SK-N-SH (cell line): ENCODE results near the gene PCK1. TPM values are rescaled to one million over a fixed set of nuclear protein-coding genes. Genes with fewer than 3 reads are reported as not detected.
"Not testable (repeated sequence)": the region's sequence is repeated elsewhere in the genome, so short reads cannot be mapped to it uniquely, and the experiment has no call there.

Experiments
- CTCF ChIA-PET: fragments of 300-600, 350-600 bp; formaldehyde crosslinking; extraction: SDS; loops from one replicate; lab custom pipeline; 2021; lab: Yijun Ruan, JAX
- POLR2A ChIA-PET: fragments of 350-600 bp; sonication (Branson Sonifier 250); formaldehyde crosslinking; extraction: SDS; loops from one replicate; lab custom pipeline; 2020; ENCODE audit warnings: antibody characterized with exemption, inconsistent platforms; lab: Yijun Ruan, JAX
- DNase-seq: peaks from one replicate; pipeline ENCODE4 v3.0.0; 2012
- H2AFZ ChIP-seq: fragments of 200-600 bp; sonication (generic); 2 replicates; pipeline ENCODE4 v1.8.1; 2016; ENCODE audit warnings: antibody characterized with exemption, mild to moderate bottlenecking, low read depth
- H3F3A ChIP-seq: fragments of 200-600 bp; sonication (generic); replicated peaks from 2 replicates; pipeline ENCODE3; 2016; ENCODE audit warnings: antibody characterized with exemption, mild to moderate bottlenecking; ENCODE audit not compliant: insufficient read depth
- H3K27ac ChIP-seq, 2 experiments: fragments of 200-500 bp in 1 of 2; fragments of 200-600 bp in 1 of 2; sonication (Bioruptor generic) in 1 of 2; sonication (generic), shearing (Covaris generic) in 1 of 2; 2 replicates each; pipeline versions ENCODE4 v1.5.1 to v1.6.1; 2014 to 2016; ENCODE audit warnings: low read depth in 2 of 2, inconsistent platforms in 1 of 2, low read length in 1 of 2, mild to moderate bottlenecking in 1 of 2, mixed read lengths in 1 of 2
- H3K27me3 ChIP-seq: fragments of 200-600 bp; sonication (generic), shearing (Covaris generic); 2 replicates; pipeline ENCODE4 v1.6.1; 2016; ENCODE audit warnings: mixed run types; ENCODE audit not compliant: insufficient read depth
- H3K36me3 ChIP-seq, 2 experiments: fragments of 200-500 bp in 1 of 2; fragments of 200-600 bp in 1 of 2; sonication (Bioruptor generic) in 1 of 2; sonication (generic) in 1 of 2; replicated peaks in 1 of 2; 2 replicates each; pipeline versions ENCODE3 to v1.5.1; 2014 to 2016; ENCODE audit warnings: low read length in 1 of 2, mild to moderate bottlenecking in 1 of 2; ENCODE audit not compliant: insufficient read depth in 2 of 2, control insufficient read depth in 1 of 2
- H3K4me1 ChIP-seq, 2 experiments: fragments of 200-500 bp in 1 of 2; fragments of 200-600 bp in 1 of 2; sonication (Bioruptor generic) in 1 of 2; sonication (generic), shearing (Covaris generic) in 1 of 2; 2 replicates each; pipeline versions ENCODE4 v1.5.1 to v1.6.1; 2014 to 2016; ENCODE audit warnings: low read depth in 1 of 2, low read length in 1 of 2, mixed run types in 1 of 2; ENCODE audit not compliant: insufficient read depth in 2 of 2, control insufficient read depth in 1 of 2
- H3K4me2 ChIP-seq: fragments of 200-600 bp; sonication (generic), shearing (Covaris generic); 2 replicates; pipeline ENCODE4 v1.6.1; 2017; ENCODE audit warnings: mixed run types
- H3K4me3 ChIP-seq, 2 experiments: fragments of 200-500 bp in 1 of 2; fragments of 200-600 bp in 1 of 2; sonication (Bioruptor generic) in 1 of 2; sonication (generic), shearing (Covaris generic) in 1 of 2; 2 replicates each; pipeline versions ENCODE4 v1.5.1 to v1.8.1; 2014 to 2016; ENCODE audit warnings: low read depth in 2 of 2, inconsistent platforms in 1 of 2, low read length in 1 of 2, mild to moderate bottlenecking in 1 of 2, mixed read lengths in 1 of 2, moderate library complexity in 1 of 2
- H3K79me2 ChIP-seq: fragments of 200-600 bp; sonication (generic); 2 replicates; pipeline ENCODE4 v1.8.1; 2017; ENCODE audit warnings: mild to moderate bottlenecking; ENCODE audit not compliant: insufficient read depth
- H3K9ac ChIP-seq: fragments of 200-600 bp; sonication (generic); 2 replicates; pipeline ENCODE4 v1.6.1; 2017; ENCODE audit warnings: mixed run types
- H3K9me2 ChIP-seq: fragments of 200-600 bp; sonication (generic); 2 replicates; pipeline ENCODE4 v1.6.1; 2017; ENCODE audit warnings: mixed run types
- H3K9me3 ChIP-seq: fragments of 200-600 bp; sonication (generic); 2 replicates; pipeline ENCODE4 v1.6.1; 2017; ENCODE audit warnings: mixed run types, mild to moderate bottlenecking, moderate library complexity
- H4K20me1 ChIP-seq: fragments of 200-600 bp; sonication (generic); 2 replicates; pipeline ENCODE4 v1.6.1; 2017; ENCODE audit warnings: mild to moderate bottlenecking, mixed run types; ENCODE audit not compliant: insufficient read depth
- ELF1 ChIP-seq: IDR thresholded peaks from 2 replicates; pipeline ENCODE4 v1.4.0; 2012
- FOXM1 ChIP-seq: IDR thresholded peaks from 2 replicates; pipeline ENCODE4 v1.4.0; 2012; ENCODE audit warnings: low read depth, mild to moderate bottlenecking
- GATA2 ChIP-seq: sonication (generic); formaldehyde crosslinking; IDR thresholded peaks from 2 replicates; pipeline ENCODE4 v1.5.0; 2020; ENCODE audit warnings: mild to moderate bottlenecking, missing genetic modification reagents
- PBX3 ChIP-seq: IDR thresholded peaks from 2 replicates; pipeline ENCODE4; 2012
- POLR2AphosphoS5 ChIP-seq: IDR thresholded peaks from 2 replicates; pipeline ENCODE4 v1.6.1; 2012; ENCODE audit warnings: low read depth, low read length
- REST ChIP-seq: IDR thresholded peaks from 2 replicates; pipeline ENCODE4 v1.6.1; 2012; ENCODE audit warnings: mild to moderate bottlenecking, low read depth, low read length, moderate library complexity
- RFX5 ChIP-seq: IDR thresholded peaks from 2 replicates; pipeline ENCODE4 v1.6.1; 2012; ENCODE audit warnings: mild to moderate bottlenecking, improper control_type of control experiment, low read length
- SMC3 ChIP-seq: IDR thresholded peaks from 2 replicates; pipeline ENCODE4 v1.6.1; 2012; ENCODE audit warnings: low read depth, low read length, improper control_type of control experiment
- TAF1 ChIP-seq: IDR thresholded peaks from 2 replicates; pipeline ENCODE4 v1.6.1; 2012; ENCODE audit warnings: low read depth, mild to moderate bottlenecking, low read length, moderate library complexity, borderline replicate concordance
- ZBTB33 ChIP-seq: IDR thresholded peaks from 2 replicates; pipeline ENCODE4 v1.4.0; 2012; ENCODE audit warnings: low read depth, borderline replicate concordance
- WGBS: methylation state at CpG from one replicate; pipeline ENCODE4 v1.1.6; 2017; ENCODE audit warnings: low lambda C conversion rate; 5-methylcytosine and 5-hydroxymethylcytosine counted together
- polyA plus RNA-seq, 3 experiments: library from polyadenylated mRNA; depleted of rRNA; stranded (reverse); fragments of >200 nt; gene quantifications; 2 replicates each; pipeline ENCODE4 v1.2.3, GENCODE V29; 2012

PCK1 gene
- not detected in 2 replicates for polyA plus RNA-seq (2012; rRNA removed)
- polyA plus RNA-seq (2012; cell fraction: cytosol; rRNA removed): not detected in 2 replicates
- 0.07 TPM in 1 of 2 replicates, not detected in the other for polyA plus RNA-seq (2012; cell fraction: nucleus; rRNA removed)

GRCh38 chr20:57560554-57561355 is at the start of gene PCK1:
Gene PCK1, plus strand, starts transcription at chr20:57561110. Its CDS starts 302 bp downstream, at chr20:57561412.
- Histone ChIP-seq H3K79me2 (no peaks in the 10 kb centered on the region), H3K4me3 (no peak within 1 kb of the TSS), H3K9ac (no peak within 1 kb of the TSS), H3K4me1 (no peaks in the 10 kb centered on the region), H3K9me3 (no peaks in the 10 kb centered on the region), H3K9me2 (no peaks in the 10 kb centered on the region), H3K27ac (no peak within 1 kb of the TSS), H3F3A (no peaks in the 10 kb centered on the region), H3K36me3 (no peaks in the 10 kb centered on the region), H2AFZ (no peak within 1 kb of the TSS), H3K4me2 (no peak within 1 kb of the TSS), H4K20me1 (no peaks in the 10 kb centered on the region), H3K27me3 (peaks cover 34% of the 10 kb centered on the region)
- TF ChIP-seq PBX3 (no peak), RFX5 (no peak), TAF1 (no peak), REST (no peak), ELF1 (no peak), ZBTB33 (no peak), GATA2 (CRISPR knock-in tag) (no peak), FOXM1 (no peak), POLR2AphosphoS5 (no peak), SMC3 (no peak)
- ChIA-PET CTCF (no interaction called here), POLR2A (no interaction called here)
- no peak for DNase-seq
- 54% methylated on average over 14 of the region's 14 CpGs for WGBS

GRCh38 chr20:57511709-57512108 is 49.2 kb upstream of the PCK1 start:
- H3K79me2 ChIP-seq, H3K27ac ChIP-seq, H4K20me1 ChIP-seq, H3K9me2 ChIP-seq, H3K9me3 ChIP-seq, POLR2A ChIA-PET, H3K9ac ChIP-seq, H3K36me3 ChIP-seq, H3F3A ChIP-seq, H3K4me1 ChIP-seq, H3K27me3 ChIP-seq, H3K4me3 ChIP-seq, H3K4me2 ChIP-seq, DNase-seq, H2AFZ ChIP-seq: not testable (repeated sequence)
- CTCF ChIA-PET: interaction anchor here (0.7 to 20.9 kb wide), 4 partner anchors 13 to 699 kb away, joined by 4 to 403 read pairs (median 18); no protein-coding TSS in a partner anchor
- WGBS: 65% methylated on average over 7 of the region's 7 CpGs
